Neural progenitor cell (in vitro differentiated cells): Measurements from ENCODE around the gene RHO. TPM values are rescaled to one million over a fixed set of nuclear protein-coding genes. Genes with fewer than 3 reads are reported as not detected.

ENCODE experiments used
- DNase-seq: peaks from one replicate; pipeline ENCODE4 v3.0.0-alpha.2; 2016; ENCODE audit warnings: low spot score
- H2AFZ ChIP-seq: fragments of 200-600 bp; sonication (generic); replicated peaks from 2 replicates; pipeline ENCODE4 v1.6.1; 2016; ENCODE audit warnings: antibody characterized with exemption
- H3F3A ChIP-seq: fragments of 200-600 bp; sonication (generic); 2 replicates; pipeline ENCODE4 v1.6.1; 2016; ENCODE audit warnings: antibody characterized with exemption, low read depth
- H3K27ac ChIP-seq: fragments of 200-600 bp; sonication (generic); 2 replicates; pipeline ENCODE4 v1.5.1; 2016; ENCODE audit warnings: mild to moderate bottlenecking
- H3K27me3 ChIP-seq: fragments of 200-600 bp; sonication (generic); 2 replicates; pipeline ENCODE4 v1.6.1; 2016; ENCODE audit warnings: mild to moderate bottlenecking, moderate library complexity
- H3K36me3 ChIP-seq: fragments of 200-600 bp; sonication (generic); 2 replicates; pipeline ENCODE4 v1.5.1; 2016
- H3K4me1 ChIP-seq: fragments of 200-600 bp; sonication (generic); 2 replicates; pipeline ENCODE4 v1.6.1; 2016; ENCODE audit warnings: mixed run types
- H3K4me2 ChIP-seq: fragments of 200-600 bp; sonication (generic); 2 replicates; pipeline ENCODE4 v1.6.1; 2016
- H3K4me3 ChIP-seq: fragments of 200-600 bp; sonication (generic); 2 replicates; pipeline ENCODE4 v1.5.1; 2016
- H3K79me2 ChIP-seq: fragments of 200-600 bp; sonication (generic); 2 replicates; pipeline ENCODE4 v1.6.1; 2016; ENCODE audit warnings: low read depth
- H3K9ac ChIP-seq: fragments of 200-600 bp; sonication (generic); 2 replicates; pipeline ENCODE4 v1.6.1; 2016
- H3K9me3 ChIP-seq: fragments of 200-600 bp; sonication (generic); 2 replicates; pipeline ENCODE4 v1.5.1; 2016; ENCODE audit warnings: low read depth
- H4K20me1 ChIP-seq: fragments of 200-600 bp; sonication (generic); 2 replicates; pipeline ENCODE4 v1.6.1; 2016; ENCODE audit warnings: low read depth
- H3K27ac Mint-ChIP-seq: 3 replicates; pipeline ENCODE4 v1.8.0; 2021; ENCODE audit warnings: mixed read lengths
- H3K27me3 Mint-ChIP-seq: 2 replicates; pipeline ENCODE4 v1.8.0; 2022; ENCODE audit warnings: low read depth, mild to moderate bottlenecking, inconsistent platforms, moderate library complexity, mixed read lengths; ENCODE audit not compliant: insufficient read depth
- H3K36me3 Mint-ChIP-seq: 3 replicates; pipeline ENCODE4 v1.8.0; 2021; ENCODE audit warnings: mixed read lengths
- H3K4me1 Mint-ChIP-seq: 3 replicates; pipeline ENCODE4 v1.8.0; 2021; ENCODE audit warnings: mixed read lengths
- H3K4me3 Mint-ChIP-seq: 3 replicates; pipeline ENCODE4 v1.8.0; 2021; ENCODE audit warnings: mild to moderate bottlenecking, moderate library complexity, mixed read lengths
- H3K9me3 Mint-ChIP-seq: 3 replicates; pipeline ENCODE4 v1.8.0; 2020; ENCODE audit warnings: mixed read lengths
- EZH2 ChIP-seq: fragments of 200-600 bp; sonication (generic); IDR thresholded peaks from 2 replicates; pipeline ENCODE4 v1.6.1; 2017; ENCODE audit warnings: antibody characterized with exemption, mild to moderate bottlenecking, moderate library complexity
- EZH2phosphoT487 ChIP-seq: fragments of 200-600 bp; sonication (generic); IDR thresholded peaks from 2 replicates; pipeline ENCODE4 v1.6.1; 2017; ENCODE audit warnings: antibody characterized with exemption
- total RNA-seq: library from RNA; depleted of rRNA; stranded (reverse); fragments of >200 nt; gene quantifications from 2 replicates; pipeline ENCODE4 v1.2.3, GENCODE V29; 2015; ENCODE audit warnings: low replicate concordance
- TF ChIP-seq, protein P1 (sequence below): fragments of 200-600 bp; sonication (generic); IDR thresholded peaks from 2 replicates; pipeline ENCODE4 v1.5.1; 2017; ENCODE audit warnings: antibody characterized with exemption, mild to moderate bottlenecking

Gene RHO
- total RNA-seq, 1 donor from 2014 or later, result not detected

DNA sequence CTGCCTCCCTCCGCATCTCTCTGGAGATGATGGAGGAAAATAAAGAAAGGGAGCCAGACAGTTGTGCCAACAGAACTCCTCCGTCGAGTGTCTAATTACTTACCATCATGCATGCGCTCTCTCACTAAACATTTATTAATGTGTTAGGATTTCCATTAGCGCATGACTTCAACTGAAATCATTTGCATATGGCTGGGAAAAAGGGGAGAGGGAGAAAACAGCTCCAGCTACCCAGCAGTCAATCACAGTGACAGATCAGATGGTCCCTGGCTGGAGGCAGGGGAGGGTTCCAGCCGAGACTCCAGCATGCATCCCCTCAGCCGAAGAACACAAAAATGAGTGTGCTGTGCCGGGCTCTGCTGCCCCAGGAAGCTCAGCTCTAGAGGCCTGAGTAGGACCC, 6.8 kb upstream of the RHO start:
- H3K79me2 ChIP-seq, result no peaks in the 10 kb centered on the region
- H3K4me2 ChIP-seq, result no peak overlapping the region
- no peaks in the 10 kb centered on the region for H3K9me3 Mint-ChIP-seq
- no peak overlapping the region for H3K4me3 Mint-ChIP-seq
- no peak overlapping the region for H3K27ac ChIP-seq
- no peak overlapping the region for H3K4me3 ChIP-seq
- no peak overlapping the region for H3K9ac ChIP-seq
- H2AFZ ChIP-seq, result no peak overlapping the region
- H3K27me3 ChIP-seq, result no peaks in the 10 kb centered on the region
- no peak for TF ChIP-seq EZH2
- no peak for TF ChIP-seq EZH2phosphoT487
- TF ChIP-seq, protein P1, sequence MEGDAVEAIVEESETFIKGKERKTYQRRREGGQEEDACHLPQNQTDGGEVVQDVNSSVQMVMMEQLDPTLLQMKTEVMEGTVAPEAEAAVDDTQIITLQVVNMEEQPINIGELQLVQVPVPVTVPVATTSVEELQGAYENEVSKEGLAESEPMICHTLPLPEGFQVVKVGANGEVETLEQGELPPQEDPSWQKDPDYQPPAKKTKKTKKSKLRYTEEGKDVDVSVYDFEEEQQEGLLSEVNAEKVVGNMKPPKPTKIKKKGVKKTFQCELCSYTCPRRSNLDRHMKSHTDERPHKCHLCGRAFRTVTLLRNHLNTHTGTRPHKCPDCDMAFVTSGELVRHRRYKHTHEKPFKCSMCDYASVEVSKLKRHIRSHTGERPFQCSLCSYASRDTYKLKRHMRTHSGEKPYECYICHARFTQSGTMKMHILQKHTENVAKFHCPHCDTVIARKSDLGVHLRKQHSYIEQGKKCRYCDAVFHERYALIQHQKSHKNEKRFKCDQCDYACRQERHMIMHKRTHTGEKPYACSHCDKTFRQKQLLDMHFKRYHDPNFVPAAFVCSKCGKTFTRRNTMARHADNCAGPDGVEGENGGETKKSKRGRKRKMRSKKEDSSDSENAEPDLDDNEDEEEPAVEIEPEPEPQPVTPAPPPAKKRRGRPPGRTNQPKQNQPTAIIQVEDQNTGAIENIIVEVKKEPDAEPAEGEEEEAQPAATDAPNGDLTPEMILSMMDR, result no peak
- H3K9me3 ChIP-seq, result no peaks in the 10 kb centered on the region
- H3K4me1 ChIP-seq, result peaks cover 7% of the 10 kb centered on the region
- H3F3A ChIP-seq, result peaks cover 9% of the 10 kb centered on the region
- H3K36me3 ChIP-seq, result no peaks in the 10 kb centered on the region
- H3K27ac Mint-ChIP-seq, result peak overlapping the region; percentile 53
- no peak for DNase-seq
- no peaks in the 10 kb centered on the region for H4K20me1 ChIP-seq
- H3K4me1 Mint-ChIP-seq, result peaks cover 21% of the 10 kb centered on the region
- H3K36me3 Mint-ChIP-seq, result peaks cover 4% of the 10 kb centered on the region
- peaks cover 3% of the 10 kb centered on the region for H3K27me3 Mint-ChIP-seq

DNA sequence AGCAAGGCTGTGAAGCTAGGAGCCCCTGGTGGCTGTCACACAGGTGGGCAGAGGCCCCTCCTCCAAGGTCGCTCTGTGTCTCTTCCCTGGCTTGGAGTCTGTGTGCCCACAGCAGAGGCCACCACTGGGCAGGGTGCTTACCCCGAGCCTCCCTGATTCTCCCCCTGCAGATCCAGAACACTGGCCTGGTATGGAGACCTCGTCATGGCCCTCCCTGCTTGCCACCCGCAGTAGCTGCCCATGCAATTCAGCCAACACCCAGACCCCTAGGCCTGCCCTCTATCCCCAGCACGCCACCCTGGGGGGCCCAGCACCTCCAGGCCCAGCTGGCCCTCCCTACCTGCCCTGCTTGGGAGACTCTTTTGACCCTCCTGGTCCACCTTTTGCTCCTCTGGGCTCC, 5.5 kb upstream of the RHO start:
- H3K27ac ChIP-seq, result no peak overlapping the region
- no peaks in the 10 kb centered on the region for H3K9me3 Mint-ChIP-seq
- H2AFZ ChIP-seq, result no peak overlapping the region
- H3K36me3 ChIP-seq, result no peaks in the 10 kb centered on the region
- no peak overlapping the region for H3K4me3 Mint-ChIP-seq
- no peaks in the 10 kb centered on the region for H3K79me2 ChIP-seq
- no peak overlapping the region for H3K4me2 ChIP-seq
- H4K20me1 ChIP-seq, result no peaks in the 10 kb centered on the region
- H3K4me1 ChIP-seq, result peaks cover 12% of the 10 kb centered on the region
- TF ChIP-seq EZH2phosphoT487, result no peak
- no peak for TF ChIP-seq EZH2
- no peaks in the 10 kb centered on the region for H3K36me3 Mint-ChIP-seq
- peaks cover 6% of the 10 kb centered on the region for H3K27me3 Mint-ChIP-seq
- H3K9me3 ChIP-seq, result no peaks in the 10 kb centered on the region
- peaks cover 21% of the 10 kb centered on the region for H3K4me1 Mint-ChIP-seq
- no peak for DNase-seq
- H3K9ac ChIP-seq, result no peak overlapping the region
- H3K27ac Mint-ChIP-seq, result no peak overlapping the region
- no peaks in the 10 kb centered on the region for H3K27me3 ChIP-seq
- peaks cover 9% of the 10 kb centered on the region for H3F3A ChIP-seq
- no peak overlapping the region for H3K4me3 ChIP-seq

DNA sequence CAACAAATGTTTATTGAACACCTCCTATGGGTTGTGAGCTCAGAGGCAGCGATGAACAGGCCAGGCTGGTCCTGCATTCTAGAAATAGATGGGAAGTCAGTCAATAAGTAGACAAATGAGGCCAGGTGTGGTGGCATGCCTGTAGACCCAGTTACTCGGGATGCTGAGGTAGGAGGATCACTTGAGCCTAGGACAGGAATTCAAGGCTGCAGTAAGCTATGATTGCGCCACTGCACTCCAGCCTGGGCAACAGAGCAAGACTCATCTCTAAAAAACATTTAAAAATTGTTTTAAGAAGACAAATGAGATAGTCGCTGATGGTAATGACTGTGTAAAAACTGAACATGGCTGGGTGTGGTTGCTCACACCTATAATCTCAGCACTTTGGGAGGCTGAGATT, 4.4 kb upstream of the RHO start:
- Histone ChIP-seq H4K20me1 (no peaks in the 10 kb centered on the region), H3K27ac (no peak overlapping the region), H3K4me1 (peaks cover 12% of the 10 kb centered on the region), H3F3A (peaks cover 9% of the 10 kb centered on the region), H3K9ac (no peak overlapping the region), H3K79me2 (no peaks in the 10 kb centered on the region), H3K9me3 (no peaks in the 10 kb centered on the region), H3K36me3 (no peaks in the 10 kb centered on the region), H3K4me2 (no peak overlapping the region), H3K27me3 (no peaks in the 10 kb centered on the region), H3K4me3 (no peak overlapping the region), H2AFZ (no peak overlapping the region)
- TF ChIP-seq EZH2phosphoT487, result no peak
- no peak for TF ChIP-seq EZH2
- TF ChIP-seq, protein P1, result no peak
- Mint-ChIP-seq H3K4me3 (no peak overlapping the region), H3K27ac (no peak overlapping the region), H3K27me3 (peaks cover 6% of the 10 kb centered on the region), H3K9me3 (no peaks in the 10 kb centered on the region), H3K4me1 (peaks cover 21% of the 10 kb centered on the region), H3K36me3 (no peaks in the 10 kb centered on the region)
- no peak for DNase-seq

DNA sequence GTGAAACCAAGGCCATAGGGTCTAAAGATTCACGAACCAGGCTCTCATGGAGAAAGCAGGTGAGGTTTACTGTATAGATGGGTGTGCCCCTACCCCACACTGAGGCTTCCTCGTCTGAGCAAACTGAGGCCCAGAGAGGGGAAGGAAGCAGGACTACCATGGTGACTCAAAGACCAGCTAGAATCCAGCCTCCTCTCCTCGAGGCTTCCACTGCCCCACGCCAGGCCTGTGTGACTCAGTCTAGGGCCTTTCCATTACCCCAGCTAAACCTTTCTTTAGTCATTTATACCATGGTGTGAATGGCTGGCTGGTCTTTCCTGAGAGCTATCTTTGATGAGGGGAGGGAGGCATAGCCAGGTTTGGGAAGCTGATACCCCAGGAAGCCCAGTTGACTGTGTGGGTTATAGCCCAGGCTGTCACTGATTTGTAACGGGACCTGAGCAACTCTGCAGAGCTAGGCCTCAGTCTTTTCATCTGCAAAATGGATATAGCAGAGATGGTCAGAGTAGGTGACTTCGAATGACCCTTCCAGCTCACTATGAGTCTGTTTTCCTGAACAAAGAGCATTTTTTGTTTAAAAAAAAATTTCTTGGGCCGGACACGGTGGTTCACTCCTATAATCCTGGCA, 3.0 kb upstream of the RHO start:
- Mint-ChIP-seq H3K4me3 (no peak overlapping the region), H3K9me3 (no peaks in the 10 kb centered on the region), H3K36me3 (no peaks in the 10 kb centered on the region), H3K27ac (no peak overlapping the region), H3K4me1 (peaks cover 31% of the 10 kb centered on the region), H3K27me3 (peaks cover 6% of the 10 kb centered on the region)
- no peak overlapping the region for H3K4me2 ChIP-seq
- no peak overlapping the region for H2AFZ ChIP-seq
- H3K4me1 ChIP-seq, result peaks cover 21% of the 10 kb centered on the region
- TF ChIP-seq, protein P1, result no peak
- TF ChIP-seq EZH2phosphoT487 (no peak), EZH2 (no peak)
- no peaks in the 10 kb centered on the region for H3K27me3 ChIP-seq
- no peaks in the 10 kb centered on the region for H3K36me3 ChIP-seq
- H3K4me3 ChIP-seq, result no peak overlapping the region
- no peak overlapping the region for H3K27ac ChIP-seq
- no peak for DNase-seq
- no peaks in the 10 kb centered on the region for H3K9me3 ChIP-seq
- no peaks in the 10 kb centered on the region for H4K20me1 ChIP-seq
- H3K79me2 ChIP-seq, result no peaks in the 10 kb centered on the region
- no peak overlapping the region for H3K9ac ChIP-seq
- H3F3A ChIP-seq, result peaks cover 9% of the 10 kb centered on the region
